Immature natural killer cell (primary cell): ENCODE measurements around the gene ARHGEF37. TPM values are rescaled to one million over a fixed set of nuclear protein-coding genes. Genes with fewer than 3 reads are reported as not detected.
"Not testable (repeated sequence)": the region's sequence is repeated elsewhere in the genome, so short reads cannot be mapped to it uniquely, and the experiment has no call there.

ENCODE experiments used
- DNase-seq, 3 donors: peaks; one replicate each; pipeline ENCODE4 v3.0.0; 2022; ENCODE audit warnings: mixed read lengths in 1 of 3
- H3K27ac Mint-ChIP-seq, 6 donors: one replicate each; pipeline ENCODE4 v1.8.0; 2020; ENCODE audit warnings: mixed read lengths in 6 of 6, mild to moderate bottlenecking in 5 of 6, inconsistent platforms in 4 of 6, moderate library complexity in 3 of 6
- H3K27me3 Mint-ChIP-seq, 3 donors: one replicate each; pipeline ENCODE4 v1.8.0; 2020 to 2021; ENCODE audit warnings: low read depth in 3 of 3, mild to moderate bottlenecking in 3 of 3, mixed read lengths in 3 of 3, moderate library complexity in 3 of 3, inconsistent platforms in 1 of 3
- H3K36me3 Mint-ChIP-seq, 3 donors: one replicate each; pipeline ENCODE4 v1.8.0; 2020; ENCODE audit warnings: mixed read lengths in 3 of 3, inconsistent platforms in 2 of 3, mild to moderate bottlenecking in 2 of 3
- H3K4me1 Mint-ChIP-seq, 2 donors: one replicate each; pipeline ENCODE4 v1.8.0; 2020; ENCODE audit warnings: inconsistent platforms in 2 of 2, mild to moderate bottlenecking in 2 of 2, mixed read lengths in 2 of 2, moderate library complexity in 1 of 2
- H3K4me3 Mint-ChIP-seq, 5 donors: one replicate each; pipeline ENCODE4 v1.8.0; 2020; ENCODE audit warnings: mild to moderate bottlenecking in 5 of 5, mixed read lengths in 5 of 5, inconsistent platforms in 3 of 5, moderate library complexity in 3 of 5
- H3K9me3 Mint-ChIP-seq, 6 donors: one replicate each; pipeline ENCODE4 v1.8.0; 2020; ENCODE audit warnings: mild to moderate bottlenecking in 6 of 6, mixed read lengths in 6 of 6, inconsistent platforms in 4 of 6, moderate library complexity in 3 of 6
- polyA plus RNA-seq, 3 donors: library from polyadenylated mRNA; unstranded; fragments of 300-500 nt; fragmentation: Illumina TruSeq; gene quantifications; one replicate each; pipeline ENCODE4 v1.2.3, GENCODE V29; 2021

Gene ARHGEF37
- polyA plus RNA-seq, 3 donors from 2014 or later, result 0.47 TPM; not detected in 2

DNA sequence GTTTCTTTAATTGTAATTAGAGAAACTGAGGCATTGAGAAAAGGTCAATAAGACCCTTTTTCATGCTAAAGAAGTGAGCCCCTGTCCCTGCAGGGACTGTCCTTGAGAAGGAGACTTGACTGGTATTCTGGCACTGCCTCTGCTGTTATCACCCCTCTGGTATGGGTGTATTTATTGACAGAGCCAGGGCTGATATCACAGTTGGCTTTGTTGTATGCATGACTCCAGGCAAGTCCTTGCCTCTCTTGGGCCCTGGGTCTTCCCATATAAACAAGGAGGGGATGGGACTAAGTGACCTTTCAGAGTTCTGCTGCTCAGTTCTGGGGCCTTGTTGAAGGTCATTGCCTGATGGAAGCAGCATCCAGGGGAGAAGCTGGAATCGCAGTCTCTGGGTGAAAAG lies 77.0 kb downstream of the ARHGEF37 start:
- Mint-ChIP-seq H3K36me3 (peaks cover 0 to 6% (median 0%) of the 10 kb centered on the region in 3 donors), H3K27ac (no peak overlapping the region), H3K4me3 (no peak overlapping the region), H3K27me3 (peaks cover 2 to 7% (median 6%) of the 10 kb centered on the region in 3 donors), H3K4me1 (no peaks in the 10 kb centered on the region), H3K9me3 (peaks cover 0 to 14% (median 3%) of the 10 kb centered on the region in 6 donors)
- DNase-seq, result no peak

DNA sequence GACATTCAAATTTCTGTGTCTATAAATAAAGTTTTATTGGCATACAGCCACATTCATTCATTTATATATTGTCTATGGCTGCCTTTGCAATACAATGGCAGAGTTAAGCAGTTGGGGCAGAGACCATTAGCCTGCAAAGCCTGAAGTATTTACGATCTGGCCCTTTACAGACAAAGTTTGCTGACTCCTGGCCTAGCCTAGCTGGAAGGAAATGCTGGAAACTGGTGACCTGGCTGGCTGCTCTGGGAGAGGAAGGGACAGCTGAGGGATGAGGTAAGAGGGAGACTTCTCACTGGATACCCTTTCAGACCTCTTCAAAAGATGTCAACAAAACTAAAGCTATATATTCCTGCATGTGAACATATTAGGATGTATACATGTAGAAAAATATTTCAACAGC lies 82.8 kb downstream of the ARHGEF37 start:
- no peak for DNase-seq
- Mint-ChIP-seq H3K4me1 (no peaks in the 10 kb centered on the region), H3K9me3 (peaks cover 0 to 15% (median 8%) of the 10 kb centered on the region in 6 donors), H3K4me3 (no peak overlapping the region), H3K27me3 (peaks cover 1 to 8% (median 2%) of the 10 kb centered on the region in 3 donors), H3K36me3 (no peaks in the 10 kb centered on the region), H3K27ac (no peak overlapping the region)

DNA sequence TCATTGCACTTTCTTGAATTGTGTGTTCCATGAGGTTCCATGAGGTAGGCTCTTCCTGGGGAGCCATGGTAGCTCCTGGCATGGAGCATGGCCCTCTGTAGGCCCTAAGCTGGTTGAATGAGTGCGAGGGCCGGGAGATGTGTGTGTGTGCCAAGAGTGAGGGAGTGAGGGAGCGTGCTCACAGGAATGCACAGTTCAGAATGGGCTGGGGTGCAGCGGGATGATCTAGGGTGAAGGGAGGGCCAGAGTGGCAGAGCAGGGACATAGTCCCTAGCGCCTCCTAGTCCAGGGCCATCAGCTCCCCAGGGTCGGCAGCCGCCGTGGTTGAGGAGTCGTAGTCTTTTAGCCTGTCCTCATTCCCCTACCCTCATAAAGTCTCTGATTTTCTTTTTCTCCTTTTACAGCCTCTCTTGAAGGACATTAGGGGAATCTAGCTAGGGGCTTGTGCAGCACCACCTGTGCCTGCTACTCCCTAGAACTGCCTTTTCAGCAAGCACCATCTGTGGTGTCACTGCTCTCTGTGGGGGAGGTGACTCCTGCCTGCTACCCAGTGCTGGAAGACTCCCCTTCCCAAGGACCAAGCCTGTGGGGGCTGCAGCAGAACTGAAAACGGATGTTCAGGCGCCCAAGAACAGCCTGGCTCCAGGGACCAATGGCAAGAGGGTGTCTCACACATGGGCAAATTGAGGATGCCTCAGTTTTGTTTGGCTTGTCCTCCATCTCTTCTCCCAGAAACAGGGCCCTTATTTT lies 83.5 kb downstream of the ARHGEF37 start:
- Mint-ChIP-seq H3K4me3 (no peak overlapping the region), H3K9me3 (peaks cover 0 to 15% (median 8%) of the 10 kb centered on the region in 6 donors), H3K27me3 (peaks cover 1 to 8% (median 2%) of the 10 kb centered on the region in 3 donors), H3K27ac (no peak overlapping the region), H3K4me1 (no peaks in the 10 kb centered on the region), H3K36me3 (no peaks in the 10 kb centered on the region)
- no peak for DNase-seq

DNA sequence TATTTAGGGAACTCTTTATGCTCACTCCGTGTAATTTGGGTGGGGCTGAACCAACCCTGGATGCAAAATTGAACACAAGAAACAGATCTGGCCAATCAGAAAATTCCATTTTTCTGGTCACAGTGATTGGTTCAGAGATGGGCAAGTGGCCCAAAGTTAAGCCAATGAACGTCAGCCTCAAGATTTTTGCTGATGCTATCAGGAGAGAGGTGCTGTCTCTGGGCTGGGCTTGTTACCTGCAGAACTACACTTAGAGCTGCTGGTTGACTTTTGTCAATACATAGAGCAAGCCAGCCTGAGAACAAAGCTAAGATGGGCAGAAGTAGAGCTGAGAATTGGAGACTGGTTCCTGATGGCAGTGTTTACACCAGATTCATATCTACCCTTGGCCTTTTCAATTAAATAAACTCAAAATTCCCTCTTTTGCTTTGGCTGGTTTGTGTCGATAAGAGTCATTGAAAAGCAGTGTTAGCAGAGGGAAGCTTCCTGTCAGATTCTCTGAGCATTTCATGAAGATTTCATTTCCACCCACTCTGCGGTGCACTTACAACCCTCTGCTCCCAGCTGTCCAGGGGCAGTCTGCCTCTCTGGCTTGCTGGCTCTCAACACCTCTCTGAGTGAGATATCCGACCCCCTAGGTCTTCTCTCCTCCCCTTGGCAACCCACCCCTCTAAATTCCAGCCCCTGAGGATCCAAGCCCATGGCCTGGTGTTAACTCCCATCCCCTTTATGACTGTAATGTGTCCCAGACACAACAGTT lies 84.3 kb downstream of the ARHGEF37 start:
- H3K4me3 Mint-ChIP-seq, result no peak overlapping the region
- H3K27me3 Mint-ChIP-seq, result peaks cover under 1 to 8% (median 2%) of the 10 kb centered on the region in 3 donors
- no peak for DNase-seq
- H3K36me3 Mint-ChIP-seq, result no peaks in the 10 kb centered on the region
- peaks cover 0 to 15% (median 8%) of the 10 kb centered on the region in 6 donors for H3K9me3 Mint-ChIP-seq
- H3K27ac Mint-ChIP-seq, result no peak overlapping the region
- no peaks in the 10 kb centered on the region for H3K4me1 Mint-ChIP-seq

DNA sequence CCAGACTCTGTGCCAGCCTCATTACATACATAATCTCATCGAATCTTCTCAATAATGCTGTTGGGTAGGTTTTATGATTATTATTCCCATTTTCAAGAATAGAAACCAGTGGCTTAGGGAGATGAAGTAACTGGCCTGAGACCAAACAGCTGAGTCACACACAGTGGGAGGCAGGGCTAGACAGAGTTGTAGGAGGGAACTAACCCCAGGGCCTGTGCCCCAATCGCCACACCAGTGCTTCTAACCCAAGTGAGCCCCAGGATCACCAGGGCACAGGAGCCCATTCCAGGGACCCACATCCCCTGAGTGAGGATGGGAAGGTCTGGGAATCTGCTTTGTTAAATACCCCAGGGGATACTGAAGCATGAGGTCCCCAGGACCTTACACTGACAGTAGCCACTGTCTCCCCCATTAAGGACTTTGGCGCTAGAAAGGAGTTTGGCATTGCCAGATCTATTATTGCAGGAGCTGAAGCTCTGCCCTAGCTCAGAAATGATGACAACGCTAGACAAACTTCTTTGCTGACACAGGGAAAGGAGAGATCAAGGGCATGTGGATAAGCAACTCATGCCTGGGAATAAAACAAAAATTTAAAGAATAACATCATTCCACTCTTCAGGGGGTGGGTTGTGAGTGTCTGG lies 85.0 kb downstream of the ARHGEF37 start:
- H3K9me3 Mint-ChIP-seq, result peaks cover 0 to 16% (median 8%) of the 10 kb centered on the region in 6 donors
- H3K36me3 Mint-ChIP-seq, result no peaks in the 10 kb centered on the region
- no peaks in the 10 kb centered on the region for H3K4me1 Mint-ChIP-seq
- no peak overlapping the region for H3K27ac Mint-ChIP-seq
- no peak for DNase-seq
- no peak overlapping the region for H3K4me3 Mint-ChIP-seq
- peaks cover 0 to 8% (median 2%) of the 10 kb centered on the region in 3 donors for H3K27me3 Mint-ChIP-seq

DNA sequence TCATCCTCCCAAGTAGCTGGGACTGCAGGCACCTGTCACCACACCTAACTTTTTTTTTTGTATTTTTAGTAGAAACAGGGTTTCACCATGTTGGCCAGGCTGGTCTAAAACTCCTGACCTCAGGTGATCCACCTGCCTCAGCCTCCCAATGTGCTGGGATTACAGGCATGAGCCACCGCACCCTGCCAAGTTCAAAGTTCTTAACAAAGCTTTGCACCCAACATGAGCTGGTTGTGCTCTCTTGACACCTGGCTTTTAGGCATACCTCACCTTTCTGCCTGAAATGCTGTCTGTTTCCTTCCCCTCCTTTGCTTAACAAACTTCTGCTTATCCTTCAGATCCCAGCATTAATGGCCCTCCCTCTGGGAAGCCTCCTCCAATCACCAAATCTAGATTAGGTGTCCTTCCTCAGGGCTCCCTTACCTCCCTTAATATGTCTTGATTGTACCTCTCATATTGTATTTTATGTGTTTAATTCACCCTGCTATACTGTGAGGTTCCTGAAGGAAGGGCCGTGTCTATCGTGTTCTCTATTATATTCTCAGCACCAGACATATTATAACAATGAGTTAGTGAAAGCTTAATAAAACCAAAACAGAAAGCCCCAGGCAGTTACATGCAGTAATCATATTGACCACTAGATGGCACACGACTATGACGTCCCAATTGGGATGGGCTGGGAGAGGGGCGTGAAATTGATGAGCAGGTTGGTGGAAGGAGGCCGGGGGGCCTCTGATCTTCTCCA lies 86.0 kb downstream of the ARHGEF37 start:
- no peak for DNase-seq
- H3K36me3 Mint-ChIP-seq, result no peaks in the 10 kb centered on the region
- H3K4me1 Mint-ChIP-seq, result no peaks in the 10 kb centered on the region
- H3K27me3 Mint-ChIP-seq, result peaks cover 0 to 7% (median 5%) of the 10 kb centered on the region in 3 donors
- H3K27ac Mint-ChIP-seq, result no peak overlapping the region
- peaks cover 0 to 20% (median 8%) of the 10 kb centered on the region in 6 donors for H3K9me3 Mint-ChIP-seq
- no peak overlapping the region for H3K4me3 Mint-ChIP-seq

DNA sequence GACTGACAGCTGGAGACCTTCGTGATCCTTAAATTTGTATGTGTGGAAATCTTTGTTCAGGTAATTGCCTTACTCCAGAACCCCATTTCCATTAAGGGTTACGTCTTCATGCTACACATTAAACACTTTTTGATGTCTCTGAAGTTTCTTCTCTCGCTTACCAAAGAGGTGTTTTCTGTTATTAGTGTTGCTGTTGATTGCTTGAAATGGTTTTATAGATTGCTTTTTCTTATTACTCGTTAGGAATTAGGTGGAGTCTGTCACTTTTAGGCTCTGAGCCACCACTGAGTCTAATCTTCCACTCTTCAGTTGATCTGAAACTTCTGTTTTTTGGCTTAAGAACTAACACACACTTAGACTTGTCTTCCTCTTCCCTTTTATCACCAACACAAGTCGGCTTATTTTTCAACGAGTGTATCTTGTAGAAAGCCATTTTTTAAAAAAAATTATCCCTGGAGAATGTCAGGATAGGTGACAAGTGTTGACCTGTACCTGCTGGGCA lies 86.6 kb downstream of the ARHGEF37 start:
- no peak for DNase-seq
- H3K36me3 Mint-ChIP-seq, result no peaks in the 10 kb centered on the region
- no peak overlapping the region for H3K4me3 Mint-ChIP-seq
- H3K9me3 Mint-ChIP-seq, result peaks cover 0 to 20% (median 8%) of the 10 kb centered on the region in 6 donors
- H3K27me3 Mint-ChIP-seq, result peaks cover 0 to 9% (median 5%) of the 10 kb centered on the region in 3 donors
- H3K27ac Mint-ChIP-seq, result no peak overlapping the region
- no peaks in the 10 kb centered on the region for H3K4me1 Mint-ChIP-seq

DNA sequence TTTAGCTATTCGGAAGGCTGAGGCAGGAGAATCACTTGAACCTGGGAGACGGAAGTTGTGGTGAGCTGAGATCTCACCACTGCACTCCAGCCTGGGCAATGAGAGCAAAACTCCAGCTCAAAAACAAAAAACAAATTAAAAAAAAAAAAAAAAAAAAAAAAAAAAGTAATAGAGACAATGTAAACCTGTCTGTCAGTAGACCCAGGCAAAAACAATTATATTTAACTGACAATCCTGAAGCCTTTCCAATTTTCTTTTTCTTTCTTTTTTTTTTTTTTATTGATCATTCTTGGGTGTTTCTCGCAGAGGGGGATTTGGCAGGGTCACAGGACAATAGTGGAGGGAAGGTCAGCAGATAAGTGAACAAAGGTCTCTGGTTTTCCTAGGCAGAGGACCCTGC lies 88.0 kb downstream of the ARHGEF37 start:
- not testable (repeated sequence) for H3K4me3 Mint-ChIP-seq, H3K27ac Mint-ChIP-seq, H3K4me1 Mint-ChIP-seq, H3K36me3 Mint-ChIP-seq, DNase-seq, H3K27me3 Mint-ChIP-seq
- peaks cover 0 to 20% (median 8%) of the 10 kb centered on the region in 6 donors for H3K9me3 Mint-ChIP-seq

DNA sequence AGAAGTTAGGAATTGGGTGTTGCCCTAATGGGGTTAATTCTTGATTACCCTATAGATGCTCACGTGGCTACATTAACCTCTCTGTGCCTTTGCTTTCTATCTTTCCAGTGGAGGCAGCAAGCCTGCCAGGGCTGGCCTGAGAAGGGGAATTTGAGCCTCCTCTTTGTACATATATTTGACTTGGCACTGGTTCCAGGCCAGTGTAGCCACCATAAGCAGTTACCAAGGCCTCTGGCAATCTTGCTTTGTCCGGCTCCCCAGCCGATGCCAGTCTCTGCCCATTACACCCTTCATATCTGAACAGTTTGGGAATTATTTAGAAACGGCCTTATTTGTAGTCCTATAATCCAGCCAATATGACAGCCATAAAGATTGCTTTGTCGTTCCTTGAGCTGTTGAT lies 90.2 kb downstream of the ARHGEF37 start:
- no peak overlapping the region for H3K4me3 Mint-ChIP-seq
- no peak for DNase-seq
- H3K36me3 Mint-ChIP-seq, result no peaks in the 10 kb centered on the region
- H3K27ac Mint-ChIP-seq, result no peak overlapping the region
- peaks cover 0 to 10% (median 2%) of the 10 kb centered on the region in 3 donors for H3K27me3 Mint-ChIP-seq
- no peaks in the 10 kb centered on the region for H3K4me1 Mint-ChIP-seq
- H3K9me3 Mint-ChIP-seq, result peaks cover 0 to 20% (median 10%) of the 10 kb centered on the region in 6 donors

DNA sequence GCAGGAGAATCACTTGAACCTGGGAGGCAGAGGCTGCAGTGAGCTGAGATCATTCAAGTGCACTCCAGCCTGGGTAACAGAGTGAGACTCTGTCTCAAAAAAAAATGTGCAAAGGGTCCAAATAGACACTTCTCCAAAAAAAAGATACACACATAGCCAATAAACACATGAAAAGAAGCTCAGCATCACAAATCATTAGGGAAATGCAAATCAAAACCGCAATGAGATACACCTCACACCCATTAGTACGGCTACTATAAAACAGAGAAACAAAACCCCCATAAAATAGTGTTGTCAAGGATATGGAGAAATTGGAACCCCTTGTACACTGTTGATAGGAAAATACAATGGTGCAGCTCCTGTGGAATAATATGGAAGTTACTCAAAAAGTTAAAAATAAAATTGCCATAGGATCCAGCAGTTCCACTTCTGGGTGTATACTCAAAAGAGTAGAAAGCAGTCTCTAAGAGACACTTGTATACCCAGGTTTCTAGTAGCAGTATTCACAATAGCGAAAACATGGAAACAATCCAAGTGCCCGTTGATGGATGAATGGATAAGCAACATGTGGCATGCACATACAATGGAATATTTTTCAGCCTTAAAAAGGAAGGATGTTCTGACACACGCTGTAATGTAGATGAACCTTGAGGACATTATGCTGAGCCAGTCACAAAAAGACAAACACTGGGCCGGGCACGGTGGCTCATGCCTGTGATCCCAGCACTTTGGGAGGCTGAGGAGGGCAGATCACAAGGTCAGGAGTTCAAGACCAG lies 91.6 kb downstream of the ARHGEF37 start:
- DNase-seq, result no peak
- peaks cover 0 to 13% (median 7%) of the 10 kb centered on the region in 6 donors for H3K9me3 Mint-ChIP-seq
- no peaks in the 10 kb centered on the region for H3K36me3 Mint-ChIP-seq
- H3K4me3 Mint-ChIP-seq, result no peak overlapping the region
- no peak overlapping the region for H3K27ac Mint-ChIP-seq
- H3K27me3 Mint-ChIP-seq, result peaks cover 2 to 10% (median 2%) of the 10 kb centered on the region in 3 donors
- H3K4me1 Mint-ChIP-seq, result no peaks in the 10 kb centered on the region

DNA sequence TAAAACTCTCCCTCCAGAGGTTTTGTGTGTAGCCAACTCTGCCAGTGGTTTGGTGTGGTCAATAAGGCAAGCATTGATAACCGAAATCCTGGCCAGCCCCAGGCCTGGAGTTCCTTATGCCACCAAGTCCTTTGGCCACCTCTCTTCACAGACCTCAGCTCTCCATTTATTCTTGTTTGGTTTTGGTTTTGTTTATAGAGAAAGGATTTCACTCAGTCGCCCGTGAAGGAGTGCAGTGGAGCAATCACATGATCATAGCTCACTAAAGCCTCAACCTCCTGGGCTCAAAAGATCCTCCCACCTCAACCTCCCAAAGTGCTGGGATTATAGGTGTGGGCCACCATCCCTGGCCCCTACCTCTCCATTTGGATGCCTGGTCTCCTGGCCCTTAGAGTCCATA lies 93.4 kb downstream of the ARHGEF37 start:
- peaks cover 2 to 10% (median 2%) of the 10 kb centered on the region in 3 donors for H3K27me3 Mint-ChIP-seq
- H3K4me3 Mint-ChIP-seq, result no peak overlapping the region
- H3K27ac Mint-ChIP-seq, result no peak overlapping the region
- DNase-seq, result no peak
- H3K36me3 Mint-ChIP-seq, result no peaks in the 10 kb centered on the region
- H3K9me3 Mint-ChIP-seq, result peaks cover 0 to 6% (median 3%) of the 10 kb centered on the region in 6 donors
- H3K4me1 Mint-ChIP-seq, result no peaks in the 10 kb centered on the region

DNA sequence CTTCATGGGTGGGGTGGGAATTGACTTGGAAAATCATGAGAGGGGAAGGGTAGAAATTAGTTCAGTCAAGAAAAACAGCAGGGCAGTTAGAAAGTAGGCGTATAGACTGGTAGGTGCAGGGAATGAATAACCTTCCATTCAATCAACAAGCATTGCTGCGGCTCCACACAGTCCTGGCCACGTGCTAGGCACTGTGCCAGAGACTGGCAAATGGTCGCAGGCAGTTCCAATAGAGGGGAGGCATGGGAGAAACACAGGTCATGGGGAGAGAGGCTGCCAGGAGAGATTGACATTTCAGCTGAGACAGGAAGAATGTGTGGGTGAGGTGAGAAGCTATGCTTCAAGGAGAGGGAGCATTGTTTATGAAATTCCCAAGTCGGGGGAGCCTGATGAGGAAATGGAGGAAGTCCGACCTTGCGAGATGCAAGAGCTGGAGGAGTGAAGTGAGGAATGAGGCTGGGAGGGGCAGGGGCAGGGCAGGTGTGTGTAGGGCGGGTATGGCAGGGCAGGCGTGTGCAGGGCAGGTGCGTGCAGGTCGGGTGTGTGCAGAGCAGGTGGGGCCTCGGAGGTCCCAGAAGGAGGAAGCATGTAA lies 94.4 kb downstream of the ARHGEF37 start:
- Mint-ChIP-seq H3K9me3 (peaks cover 0 to 6% (median 3%) of the 10 kb centered on the region in 6 donors), H3K27ac (no peak overlapping the region), H3K27me3 (peaks cover 2 to 13% (median 4%) of the 10 kb centered on the region in 3 donors), H3K36me3 (no peaks in the 10 kb centered on the region), H3K4me3 (no peak overlapping the region), H3K4me1 (no peaks in the 10 kb centered on the region)
- no peak for DNase-seq
